ENCODE results near the gene CCDC86. TPM values are rescaled to one million over a fixed set of nuclear protein-coding genes. Genes with fewer than 3 reads are reported as not detected.

CCDC86 gene
- total and polyA plus RNA-seq, 10 of the 15 experiments (the other 5 are each of a cell fraction or from before 2014, with no cell fraction given): 2.0 to 87.2 (median 38.7) TPM

GRCh38 chr11:60844045-60844869 is 2.3 kb downstream of the CCDC86 start:
- Histone ChIP-seq H3K4me2 (ENCODE audit: control insufficient read depth, insufficient read depth) (peak overlapping the region; percentile 92), H3K4me3 (peak overlapping the region; percentile 92), H2AFZ (ENCODE audit: control insufficient read depth, low read depth, low read length) (no peak overlapping the region), H3K4me1 (ENCODE audit: control insufficient read depth, insufficient read depth, low read length) (peaks cover 4% of the 10 kb centered on the region), H3K9me3 (replicated peaks; ENCODE audit: control insufficient read depth, insufficient read depth, low read length) (no peaks in the 10 kb centered on the region), H4K20me1 (ENCODE audit: control insufficient read depth, insufficient read depth) (no peaks in the 10 kb centered on the region), H3K9ac (ENCODE audit: control insufficient read depth, insufficient read depth, low read length) (peak overlapping the region; percentile 86), H3K27me3 (replicated peaks in 1 of 2; ENCODE audit: control insufficient read depth in 2 of 2, insufficient read depth in 2 of 2, low read length in 1 of 2) (no peaks in the 10 kb centered on the region), H3K27ac (ENCODE audit: control insufficient read depth, insufficient read depth) (no peak overlapping the region), H3K36me3 (ENCODE audit: control insufficient read depth in 2 of 2, insufficient read depth in 2 of 2, low read length in 1 of 2) (peaks cover 2 to 12% of the 10 kb centered on the region in 2 experiments; a peak in 3 of 4 replicates), H3K79me2 (ENCODE audit: control insufficient read depth, insufficient read depth, low read length) (peaks cover 48% of the 10 kb centered on the region)
- ChIA-PET SMC1A (ENCODE audit: uncharacterized antibody, unreplicated experiment) (interaction anchor here (0.9 to 2.0 kb wide), 6 partner anchors 14 to 103 kb away, joined by 3 to 6 read pairs (median 4); no protein-coding TSS in a partner anchor), CTCF (interaction anchor here (1.1 to 3.2 kb wide), 5 partner anchors 13 to 344 kb away, joined by 3 to 18 read pairs (median 10); no protein-coding TSS in a partner anchor), RAD21 (ENCODE audit: unreplicated experiment) (interaction anchor here (2.0 kb wide), 1 partner anchor 12 kb away, joined by 9 read pairs; no protein-coding TSS in a partner anchor), POLR2A (no interaction called here)
- DNase-seq (ENCODE audit: low read depth, low spot score) (no peak), ATAC-seq (peak; percentile 5; the same call in 2 of the 3 replicates), FAIRE-seq (no peak)
- intact Hi-C loops (cut with micrococcal nuclease; ENCODE audit: unreplicated experiment): loop anchor here (2.0 to 10.0 kb wide), 2 partner anchors 55 to 111 kb away; partner anchors contain the start of gene SLC15A3
- 68% methylated on average over 9 of the region's 10 CpGs for WGBS (ENCODE audit: insufficient coverage, insufficient replicate concordance, low lambda C conversion rate, missing lambda C conversion rate)
- BruUV-seq (replicated peaks): no TSS peak
- in situ Hi-C loops (cut with MboI): no loop called here
- no peak for TF ChIP-seq CHD2 (IDR thresholded peaks at IDR 0.05; ENCODE audit: borderline replicate concordance, low read depth, low read length)
- TF ChIP-seq, protein P1, sequence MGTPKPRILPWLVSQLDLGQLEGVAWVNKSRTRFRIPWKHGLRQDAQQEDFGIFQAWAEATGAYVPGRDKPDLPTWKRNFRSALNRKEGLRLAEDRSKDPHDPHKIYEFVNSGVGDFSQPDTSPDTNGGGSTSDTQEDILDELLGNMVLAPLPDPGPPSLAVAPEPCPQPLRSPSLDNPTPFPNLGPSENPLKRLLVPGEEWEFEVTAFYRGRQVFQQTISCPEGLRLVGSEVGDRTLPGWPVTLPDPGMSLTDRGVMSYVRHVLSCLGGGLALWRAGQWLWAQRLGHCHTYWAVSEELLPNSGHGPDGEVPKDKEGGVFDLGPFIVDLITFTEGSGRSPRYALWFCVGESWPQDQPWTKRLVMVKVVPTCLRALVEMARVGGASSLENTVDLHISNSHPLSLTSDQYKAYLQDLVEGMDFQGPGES (IDR thresholded peaks at IDR 0.05): no peak
- no peak for TF ChIP-seq JUND (IDR thresholded peaks at IDR 0.05; ENCODE audit: low read depth, low read length)
- no peak for TF ChIP-seq EED (IDR thresholded peaks at IDR 0.05; ENCODE audit: low read depth)
- TF ChIP-seq CHD4 (IDR thresholded peaks at IDR 0.05): no peak
- TF ChIP-seq ZNF207 (IDR thresholded peaks at IDR 0.05; ENCODE audit: borderline replicate concordance): no peak
- TF ChIP-seq IKZF1 (conservative IDR thresholded peaks at IDR 0.05): no peak
- TF ChIP-seq EP300 (IDR thresholded peaks at IDR 0.05; ENCODE audit: borderline replicate concordance in 1 of 2, control insufficient read depth in 1 of 2, low read depth in 2 of 2, low read length in 2 of 2): no peak
- no peak for TF ChIP-seq SREBF2 (IDR thresholded peaks at IDR 0.05; ENCODE audit: low read length)
- no peak for TF ChIP-seq RBBP5 (conservative IDR thresholded peaks at IDR 0.05)
- no peak for TF ChIP-seq NR2C1 (IDR thresholded peaks at IDR 0.05)
- no peak for TF ChIP-seq RCOR1 (conservative IDR thresholded peaks at IDR 0.05; ENCODE audit: low read depth, low read length)
- no peak for TF ChIP-seq MTA3 (IDR thresholded peaks at IDR 0.05; ENCODE audit: borderline replicate concordance, low read length)
- no peak for TF ChIP-seq TARDBP (IDR thresholded peaks at IDR 0.05; ENCODE audit: borderline replicate concordance)
- TF ChIP-seq, protein P2, sequence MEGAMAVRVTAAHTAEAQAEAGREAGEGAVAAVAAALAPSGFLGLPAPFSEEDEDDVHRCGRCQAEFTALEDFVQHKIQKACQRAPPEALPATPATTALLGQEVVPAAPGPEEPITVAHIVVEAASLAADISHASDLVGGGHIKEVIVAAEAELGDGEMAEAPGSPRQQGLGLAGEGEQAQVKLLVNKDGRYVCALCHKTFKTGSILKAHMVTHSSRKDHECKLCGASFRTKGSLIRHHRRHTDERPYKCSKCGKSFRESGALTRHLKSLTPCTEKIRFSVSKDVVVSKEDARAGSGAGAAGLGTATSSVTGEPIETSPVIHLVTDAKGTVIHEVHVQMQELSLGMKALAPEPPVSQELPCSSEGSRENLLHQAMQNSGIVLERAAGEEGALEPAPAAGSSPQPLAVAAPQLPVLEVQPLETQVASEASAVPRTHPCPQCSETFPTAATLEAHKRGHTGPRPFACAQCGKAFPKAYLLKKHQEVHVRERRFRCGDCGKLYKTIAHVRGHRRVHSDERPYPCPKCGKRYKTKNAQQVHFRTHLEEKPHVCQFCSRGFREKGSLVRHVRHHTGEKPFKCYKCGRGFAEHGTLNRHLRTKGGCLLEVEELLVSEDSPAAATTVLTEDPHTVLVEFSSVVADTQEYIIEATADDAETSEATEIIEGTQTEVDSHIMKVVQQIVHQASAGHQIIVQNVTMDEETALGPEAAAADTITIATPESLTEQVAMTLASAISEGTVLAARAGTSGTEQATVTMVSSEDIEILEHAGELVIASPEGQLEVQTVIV (IDR thresholded peaks at IDR 0.05; ENCODE audit: borderline replicate concordance, partially characterized antibody): no peak
- TF ChIP-seq MEF2B (IDR thresholded peaks at IDR 0.05; ENCODE audit: partially characterized antibody, poor library complexity, severe bottlenecking): no peak
- no peak for TF ChIP-seq BCL11A (IDR thresholded peaks at IDR 0.05; ENCODE audit: low read depth, low read length)

Measured in GM12878 (cell line).